Stimulated activated CD8-positive, alpha-beta memory T cell treated with anti-CD3 and anti-CD28 coated beads, Interleukin-15, amount 100 ng/mL, for 4 hours (primary cell): Measurements from ENCODE around the gene SOX9.
"Not testable (repeated sequence)": the region's sequence is repeated elsewhere in the genome, so short reads cannot be mapped to it uniquely, and the experiment has no call there.

Experiments
- DNase-seq, 2 donors: peaks; one replicate each; pipeline ENCODE4 v3.0.0-alpha.2; 2020; ENCODE audit warnings: low read depth in 2 of 2

Gene SOX9

DNA sequence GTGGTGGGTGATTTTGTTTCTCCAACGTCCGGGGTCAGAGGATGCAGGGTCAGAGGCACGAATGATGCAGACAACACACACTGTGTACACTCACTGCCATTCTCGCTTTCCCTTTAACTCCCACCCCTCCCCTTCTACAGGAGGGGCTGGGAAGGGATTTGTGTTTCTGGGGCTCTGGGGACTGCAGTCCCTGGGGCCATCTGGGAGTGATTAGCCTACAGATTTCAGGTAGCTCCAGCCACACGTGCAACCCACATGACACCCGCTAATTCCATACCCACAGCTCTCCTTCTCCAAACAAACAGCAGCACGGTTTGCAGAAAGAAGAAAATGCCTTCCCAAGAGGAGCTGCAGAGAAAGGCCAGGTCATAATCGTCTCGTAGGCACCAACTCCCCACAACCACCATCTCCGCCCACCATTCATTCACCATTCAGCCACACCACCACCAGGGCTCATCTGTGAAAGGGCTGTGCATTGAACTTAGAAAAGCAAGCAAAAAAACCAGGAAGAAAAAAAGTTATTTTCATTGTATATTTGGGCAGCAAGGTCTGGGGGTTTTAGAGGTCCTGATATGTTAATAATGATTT is 9.4 kb upstream of the SOX9 start:
- no peak for DNase-seq

GRCh38 chr17:72111926-72112325 is 8.9 kb upstream of the SOX9 start:
- DNase-seq, result not testable (repeated sequence)

- DNase-seq, result no peak
These were observed 7.1 kb upstream of the SOX9 start for GRCh38 chr17:72113751-72114150.

GRCh38 chr17:72115781-72116525 is 4.9 kb upstream of the SOX9 start:
- no peak for DNase-seq

GRCh38 chr17:72116661-72117521 is 3.9 kb upstream of the SOX9 start:
- no peak for DNase-seq

- DNase-seq, result no peak
These were observed 3.1 kb upstream of the SOX9 start for GRCh38 chr17:72117535-72118334.

GRCh38 chr17:72118335-72119076 is 2.3 kb upstream of the SOX9 start:
- DNase-seq, result no peak

DNA sequence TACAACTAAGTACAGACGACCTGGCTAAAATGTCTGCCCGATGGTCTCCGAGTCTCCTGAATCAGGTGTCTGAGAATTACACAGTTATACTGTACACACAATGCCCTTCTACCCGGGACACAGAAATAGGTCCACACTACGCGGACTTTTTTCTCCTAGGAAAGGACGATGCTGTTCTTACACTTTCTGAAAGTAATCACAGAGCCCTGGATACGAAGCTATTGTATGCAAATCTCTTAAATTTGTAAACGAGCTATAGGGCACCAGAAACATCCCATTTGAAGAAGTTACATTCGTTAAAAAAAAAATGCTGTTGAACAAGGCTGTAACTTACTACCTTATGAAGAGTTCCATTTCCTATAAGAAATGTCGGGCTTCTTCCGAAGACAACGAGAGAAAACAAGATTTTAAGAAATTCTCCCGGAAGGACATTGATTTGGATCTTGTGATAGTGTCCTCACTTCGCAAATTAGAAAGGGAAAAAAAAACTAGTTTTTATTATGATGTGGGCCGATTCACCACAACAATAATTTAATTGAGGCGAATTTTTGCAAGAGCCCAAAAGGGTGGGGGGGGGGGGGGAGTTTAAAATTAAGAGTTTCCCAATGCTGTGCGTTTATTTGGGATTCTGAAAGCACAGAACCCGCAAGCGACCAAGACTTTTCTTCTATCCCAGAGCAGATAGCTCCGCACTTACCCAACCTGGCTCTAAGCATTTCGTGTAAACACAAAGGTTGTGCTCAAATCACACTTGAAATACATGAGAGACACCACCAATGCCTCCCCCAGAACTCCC is 1.5 kb upstream of the SOX9 start:
- no peak for DNase-seq

DNA sequence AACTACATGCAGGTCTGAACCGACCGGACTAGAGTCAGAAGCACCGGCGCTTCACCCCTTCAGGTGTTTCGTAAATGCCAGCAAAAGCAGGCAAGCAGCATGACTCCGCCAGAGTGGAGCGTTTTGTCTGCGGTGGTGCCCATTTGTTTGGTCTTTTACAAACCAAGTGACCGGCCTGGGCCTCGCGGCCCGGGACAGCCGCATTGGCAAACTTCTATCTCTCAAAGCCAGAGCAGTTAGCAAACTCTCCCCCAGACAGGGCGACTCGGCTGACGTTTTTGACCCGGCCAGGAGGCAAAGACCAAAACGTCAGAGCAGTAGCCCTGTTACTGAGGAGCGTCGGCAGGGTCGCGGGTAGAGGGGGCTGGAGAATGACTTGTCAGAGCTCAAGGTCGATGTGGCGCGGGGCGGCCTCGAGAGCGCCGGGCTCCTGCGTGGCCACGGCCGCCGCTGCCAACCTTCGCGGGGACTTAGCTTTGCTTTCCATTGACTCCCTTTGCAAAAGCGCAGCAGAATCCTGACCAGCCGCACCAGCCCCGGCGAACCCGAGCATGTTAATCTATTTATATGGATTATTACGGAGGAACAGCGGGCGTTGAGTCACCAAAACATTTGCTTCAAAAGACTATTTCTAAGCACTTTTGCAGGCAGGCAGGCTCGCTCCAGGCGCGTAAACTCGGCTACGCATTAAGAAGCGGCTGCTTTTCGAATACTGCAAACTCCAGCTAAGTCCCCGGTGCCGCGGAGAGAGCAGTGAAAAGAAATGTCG is 763 bp upstream of the SOX9 start:
- DNase-seq, result no peak

DNA sequence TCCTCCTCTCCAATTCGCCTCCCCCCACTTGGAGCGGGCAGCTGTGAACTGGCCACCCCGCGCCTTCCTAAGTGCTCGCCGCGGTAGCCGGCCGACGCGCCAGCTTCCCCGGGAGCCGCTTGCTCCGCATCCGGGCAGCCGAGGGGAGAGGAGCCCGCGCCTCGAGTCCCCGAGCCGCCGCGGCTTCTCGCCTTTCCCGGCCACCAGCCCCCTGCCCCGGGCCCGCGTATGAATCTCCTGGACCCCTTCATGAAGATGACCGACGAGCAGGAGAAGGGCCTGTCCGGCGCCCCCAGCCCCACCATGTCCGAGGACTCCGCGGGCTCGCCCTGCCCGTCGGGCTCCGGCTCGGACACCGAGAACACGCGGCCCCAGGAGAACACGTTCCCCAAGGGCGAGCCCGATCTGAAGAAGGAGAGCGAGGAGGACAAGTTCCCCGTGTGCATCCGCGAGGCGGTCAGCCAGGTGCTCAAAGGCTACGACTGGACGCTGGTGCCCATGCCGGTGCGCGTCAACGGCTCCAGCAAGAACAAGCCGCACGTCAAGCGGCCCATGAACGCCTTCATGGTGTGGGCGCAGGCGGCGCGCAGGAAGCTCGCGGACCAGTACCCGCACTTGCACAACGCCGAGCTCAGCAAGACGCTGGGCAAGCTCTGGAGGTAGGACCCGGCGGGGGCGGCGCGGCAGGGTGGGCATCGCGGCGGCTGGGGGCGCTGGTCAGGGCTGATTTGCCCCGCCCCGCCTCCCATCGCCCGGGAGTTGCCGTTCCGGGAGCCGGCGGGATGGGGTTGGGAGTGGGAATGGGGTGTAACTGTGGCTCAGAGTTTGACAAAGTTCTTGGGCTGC is 567 bp downstream of the SOX9 start:
- no peak for DNase-seq

DNA sequence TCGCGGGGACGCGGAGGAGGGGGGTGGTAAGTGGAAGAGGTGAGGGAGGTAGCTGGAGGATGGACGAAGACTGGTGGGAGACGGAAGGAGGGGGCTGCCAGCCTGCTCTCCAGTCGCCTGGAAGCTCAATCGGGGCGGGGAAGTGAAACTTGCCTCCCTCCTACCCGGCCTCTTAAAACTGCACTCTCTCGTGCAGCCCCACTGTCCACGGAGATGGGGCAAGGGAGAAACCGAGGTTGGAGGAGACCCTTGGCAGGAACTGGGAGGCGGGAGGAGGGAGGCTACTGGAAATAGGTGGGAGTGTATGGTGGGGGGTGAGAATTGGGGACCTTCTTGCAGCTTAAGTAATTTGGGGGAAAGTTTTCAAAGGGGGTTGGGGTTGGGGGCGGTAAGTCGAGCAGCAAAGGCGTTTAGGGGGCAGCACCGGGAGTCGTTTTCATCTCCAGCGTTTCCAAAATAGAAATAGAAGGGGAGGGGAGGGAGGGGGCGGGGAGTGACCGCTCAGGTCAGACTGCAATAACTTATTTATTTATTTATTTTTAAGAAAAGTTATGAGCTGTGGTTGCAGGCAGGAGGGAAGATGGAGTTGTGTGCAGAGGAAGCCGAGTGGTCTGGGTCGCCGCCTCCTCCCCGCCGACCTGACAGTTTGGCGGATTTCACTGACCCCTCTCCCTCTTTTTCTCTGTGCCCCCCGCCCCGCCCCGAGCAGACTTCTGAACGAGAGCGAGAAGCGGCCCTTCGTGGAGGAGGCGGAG is 1.4 kb downstream of the SOX9 start:
- no peak for DNase-seq

- DNase-seq, result no peak
These were observed 2.1 kb downstream of the SOX9 start for GRCh38 chr17:72122765-72123529.

GRCh38 chr17:72123530-72124437 is 3.0 kb downstream of the SOX9 start:
- DNase-seq, result no peak

DNA sequence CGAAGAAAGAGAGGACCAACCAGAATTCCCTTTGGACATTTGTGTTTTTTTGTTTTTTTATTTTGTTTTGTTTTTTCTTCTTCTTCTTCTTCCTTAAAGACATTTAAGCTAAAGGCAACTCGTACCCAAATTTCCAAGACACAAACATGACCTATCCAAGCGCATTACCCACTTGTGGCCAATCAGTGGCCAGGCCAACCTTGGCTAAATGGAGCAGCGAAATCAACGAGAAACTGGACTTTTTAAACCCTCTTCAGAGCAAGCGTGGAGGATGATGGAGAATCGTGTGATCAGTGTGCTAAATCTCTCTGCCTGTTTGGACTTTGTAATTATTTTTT is 3.6 kb downstream of the SOX9 start:
- DNase-seq, result no peak

DNA sequence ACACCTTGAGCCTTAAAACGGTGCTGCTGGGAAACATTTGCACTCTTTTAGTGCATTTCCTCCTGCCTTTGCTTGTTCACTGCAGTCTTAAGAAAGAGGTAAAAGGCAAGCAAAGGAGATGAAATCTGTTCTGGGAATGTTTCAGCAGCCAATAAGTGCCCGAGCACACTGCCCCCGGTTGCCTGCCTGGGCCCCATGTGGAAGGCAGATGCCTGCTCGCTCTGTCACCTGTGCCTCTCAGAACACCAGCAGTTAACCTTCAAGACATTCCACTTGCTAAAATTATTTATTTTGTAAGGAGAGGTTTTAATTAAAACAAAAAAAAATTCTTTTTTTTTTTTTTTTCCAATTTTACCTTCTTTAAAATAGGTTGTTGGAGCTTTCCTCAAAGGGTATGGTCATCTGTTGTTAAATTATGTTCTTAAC is 4.4 kb downstream of the SOX9 start:
- DNase-seq, result no peak

- no peak for DNase-seq
These were observed 4.9 kb downstream of the SOX9 start for GRCh38 chr17:72125742-72126141.
